Pancreas (tissue), 10 donors: ENCODE results near the gene FHIT. TPM values are rescaled to one million over a fixed set of nuclear protein-coding genes. Genes with fewer than 3 reads are reported as not detected.

Experiments used
- ATAC-seq, 4 donors: fragments of 200-7000 bp; cut with Tn5 transposase; one replicate each; pipeline versions ENCODE4 v1.8.0 to v1.9.1; 2020; ENCODE audit warnings: mild to moderate bottlenecking in 4 of 4, moderate library complexity in 4 of 4
- DNase-seq, 6 donors: peaks; one replicate each; pipeline ENCODE4 v3.0.0-alpha.2; 2020
- FAIRE-seq: peaks from 2 replicates; lab custom pipeline; 2012; peaks lifted over from hg19 to GRCh38; lab: Jason Lieb, UNC
- H3K27ac ChIP-seq, 4 donors: fragments of 200-600 bp; sonication (generic); 1 replicate in 3 of 4; 2 replicates in 1 of 4; pipeline versions ENCODE4 v1.5.0 to v1.8.0; 2020
- H3K27me3 ChIP-seq, 4 donors: fragments of 200-600 bp; one replicate each; pipeline ENCODE4 v1.8.0; 2021
- H3K36me3 ChIP-seq, 3 donors: fragments of 200-600 bp; sonication (generic) in 1 of 3; one replicate each; pipeline versions ENCODE4 v1.5.0 to v1.8.0; 2020 to 2021
- H3K4me1 ChIP-seq, 3 donors: fragments of 200-600 bp; one replicate each; pipeline ENCODE4 v1.8.0; 2021
- H3K4me3 ChIP-seq, 4 donors: fragments of 200-600 bp; sonication (generic) in 2 of 4; one replicate each; pipeline versions ENCODE4 v1.5.0 to v1.8.0; 2020 to 2021
- H3K9me3 ChIP-seq, 4 donors: fragments of 200-600 bp; one replicate each; pipeline ENCODE4 v1.8.0; 2021
- WGBS, 2 donors: extraction: QIAGEN DNeasy Blood & Tissue Kit; methylation state at CpG; one replicate each; pipeline ENCODE4 v1.1.7; 2013; 5-methylcytosine and 5-hydroxymethylcytosine counted together
- intact Hi-C, 3 donors: fragments of 100-400 bp; cut with DNase I; formaldehyde crosslinking; loops; one replicate each; pipeline versions ENCODE4 v1.11.1 to v1.14.2; 2022
- polyA plus RNA-seq, 2 donors: library from polyadenylated mRNA; stranded (reverse); fragments of 200-250 nt; gene quantifications; one replicate each; pipeline ENCODE4 v1.2.3, GENCODE V29; 2013
- total RNA-seq, 6 donors: library from RNA; stranded (reverse); fragmentation: NEBNext Ultra II Directional in 4 of 6; extraction: Animal tissue kit (Norgen Biotek cat#: 25700) in 4 of 6; gene quantifications; one replicate each; pipeline versions ENCODE4 v1.2.1 to v1.2.4, GENCODE V29; 2021 to 2023
- TF ChIP-seq, protein P1 (sequence below), 4 donors: fragments of 200-600 bp; sonication (generic) in 3 of 4; IDR thresholded peaks; one replicate each; pipeline versions ENCODE4 v1.5.0 to v1.8.0; 2021; ENCODE audit warnings: antibody characterized with exemption in 4 of 4
- donor health status: healthy with polysubstance abuse.
- donor health status: DM: no; HTN: no; CAD: no; lungs with moderate emphysema.
- donor health status: DM: no; HTN: no; CAD: no.
- donor health status: control.
- donor health status: control.
- donor health status: Bipolar disorder and iron deficiency.
- donor health status: DM: yes; HTN: yes; CAD: no.
- donor health status: DM: no; HTN: no; CAD: no.
- donor health status: DM: no; HTN: no; CAD: no.
- donor health status: DM: yes; HTN: yes; CAD: no.

Gene FHIT
- total and polyA plus RNA-seq, 8 donors, result 4.8 to 15.7 (median 8.0) TPM

DNA sequence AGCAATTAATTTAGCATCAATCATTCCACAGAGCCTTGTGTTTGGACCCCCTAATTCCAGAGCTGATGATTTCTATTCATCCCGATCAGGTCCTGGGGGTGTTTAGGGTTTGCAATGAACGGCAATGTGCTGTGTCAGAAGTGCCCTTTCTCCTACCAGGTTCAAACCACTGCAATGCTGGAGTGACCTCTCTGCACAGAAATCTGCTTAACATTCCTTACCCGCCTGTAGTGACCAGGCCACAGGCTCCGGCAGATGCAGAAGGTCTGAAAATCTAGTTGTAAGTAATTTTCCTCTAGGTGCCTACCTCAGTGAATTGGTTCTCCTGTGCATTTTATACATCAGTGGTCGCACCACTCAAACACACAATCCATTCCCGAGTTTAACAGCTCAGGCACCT lies 1476.1 kb downstream of the FHIT start:
- peak in 1 of 4 donors; percentile 20 for ATAC-seq
- no peaks in the 10 kb centered on the region for H3K27me3 ChIP-seq

DNA sequence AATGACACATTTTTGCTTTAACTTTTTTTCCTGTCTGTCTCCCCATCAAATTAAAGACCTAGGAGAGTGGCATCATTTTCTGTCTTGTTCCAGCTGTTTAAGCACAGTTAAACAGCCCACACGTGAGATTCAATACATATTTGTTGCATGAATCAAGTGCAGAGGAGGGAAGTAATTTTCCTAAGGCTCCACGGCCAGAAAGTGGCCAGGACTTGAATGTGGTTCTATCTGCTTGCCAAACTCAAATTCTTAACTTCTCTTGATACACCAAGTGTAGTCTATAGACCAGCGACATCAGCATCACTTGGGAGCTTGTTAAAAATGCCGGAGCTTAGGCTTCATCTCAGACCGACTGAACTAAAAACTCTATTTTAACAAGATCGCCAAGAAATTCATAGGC lies 1476.6 kb downstream of the FHIT start:
- Histone ChIP-seq H3K9me3 (no peaks in the 10 kb centered on the region), H3K27me3 (no peaks in the 10 kb centered on the region), H3K36me3 (no peaks in the 10 kb centered on the region), H3K27ac (no peak overlapping the region), H3K4me3 (no peak overlapping the region), H3K4me1 (no peaks in the 10 kb centered on the region)
- ATAC-seq (peak in 2 of 4 donors; percentile 14 to 30), DNase-seq (no peak), FAIRE-seq (no peak)
- 72 to 84% methylated on average over 6 of the region's 6 CpGs for WGBS, 2 donors
- TF ChIP-seq, protein P1, sequence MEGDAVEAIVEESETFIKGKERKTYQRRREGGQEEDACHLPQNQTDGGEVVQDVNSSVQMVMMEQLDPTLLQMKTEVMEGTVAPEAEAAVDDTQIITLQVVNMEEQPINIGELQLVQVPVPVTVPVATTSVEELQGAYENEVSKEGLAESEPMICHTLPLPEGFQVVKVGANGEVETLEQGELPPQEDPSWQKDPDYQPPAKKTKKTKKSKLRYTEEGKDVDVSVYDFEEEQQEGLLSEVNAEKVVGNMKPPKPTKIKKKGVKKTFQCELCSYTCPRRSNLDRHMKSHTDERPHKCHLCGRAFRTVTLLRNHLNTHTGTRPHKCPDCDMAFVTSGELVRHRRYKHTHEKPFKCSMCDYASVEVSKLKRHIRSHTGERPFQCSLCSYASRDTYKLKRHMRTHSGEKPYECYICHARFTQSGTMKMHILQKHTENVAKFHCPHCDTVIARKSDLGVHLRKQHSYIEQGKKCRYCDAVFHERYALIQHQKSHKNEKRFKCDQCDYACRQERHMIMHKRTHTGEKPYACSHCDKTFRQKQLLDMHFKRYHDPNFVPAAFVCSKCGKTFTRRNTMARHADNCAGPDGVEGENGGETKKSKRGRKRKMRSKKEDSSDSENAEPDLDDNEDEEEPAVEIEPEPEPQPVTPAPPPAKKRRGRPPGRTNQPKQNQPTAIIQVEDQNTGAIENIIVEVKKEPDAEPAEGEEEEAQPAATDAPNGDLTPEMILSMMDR (IDR thresholded peaks at IDR 0.05), result no peak
- intact Hi-C loops, result no loop called here

More for the DNA sequence above, 1476.1 kb downstream of the FHIT start:
- 85 to 90% methylated on average over 6 of the region's 6 CpGs for WGBS, 2 donors
- H3K4me3 ChIP-seq, result no peak overlapping the region
- no peaks in the 10 kb centered on the region for H3K4me1 ChIP-seq
- TF ChIP-seq, protein P1 (IDR thresholded peaks at IDR 0.05), result no peak
- H3K27ac ChIP-seq, result no peak overlapping the region
- no peaks in the 10 kb centered on the region for H3K9me3 ChIP-seq
- DNase-seq (no peak), FAIRE-seq (no peak)
- intact Hi-C loops, result no loop called here
- no peaks in the 10 kb centered on the region for H3K36me3 ChIP-seq

DNA sequence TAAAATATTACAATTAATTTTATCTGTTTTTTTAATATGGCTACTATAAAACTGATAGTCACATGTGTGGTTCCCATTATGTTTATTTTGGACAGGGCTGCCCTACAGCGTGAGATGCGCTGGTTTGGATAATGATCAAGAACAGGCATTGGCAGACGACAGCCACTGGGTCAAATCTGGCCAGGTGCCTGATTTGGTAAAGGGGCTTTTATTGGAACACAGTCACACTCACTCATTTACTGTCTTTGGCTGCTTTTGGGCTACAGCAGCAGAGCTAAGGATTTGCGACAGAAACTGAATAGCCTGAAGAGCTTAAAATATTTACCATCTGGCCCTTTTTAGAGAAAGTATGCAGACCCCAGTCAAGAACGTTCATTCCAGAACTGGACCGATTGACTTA lies 1477.3 kb downstream of the FHIT start:
- TF ChIP-seq, protein P1 (IDR thresholded peaks at IDR 0.05), result no peak
- Histone ChIP-seq H3K36me3 (no peaks in the 10 kb centered on the region), H3K9me3 (no peaks in the 10 kb centered on the region), H3K27ac (no peak overlapping the region), H3K27me3 (no peaks in the 10 kb centered on the region), H3K4me1 (no peaks in the 10 kb centered on the region), H3K4me3 (no peak overlapping the region)
- FAIRE-seq, result no peak
- no peak for ATAC-seq
- intact Hi-C loops, result no loop called here
- no peak for DNase-seq
- WGBS, 2 donors, result 56 to 64% methylated on average over 6 of the region's 6 CpGs

DNA sequence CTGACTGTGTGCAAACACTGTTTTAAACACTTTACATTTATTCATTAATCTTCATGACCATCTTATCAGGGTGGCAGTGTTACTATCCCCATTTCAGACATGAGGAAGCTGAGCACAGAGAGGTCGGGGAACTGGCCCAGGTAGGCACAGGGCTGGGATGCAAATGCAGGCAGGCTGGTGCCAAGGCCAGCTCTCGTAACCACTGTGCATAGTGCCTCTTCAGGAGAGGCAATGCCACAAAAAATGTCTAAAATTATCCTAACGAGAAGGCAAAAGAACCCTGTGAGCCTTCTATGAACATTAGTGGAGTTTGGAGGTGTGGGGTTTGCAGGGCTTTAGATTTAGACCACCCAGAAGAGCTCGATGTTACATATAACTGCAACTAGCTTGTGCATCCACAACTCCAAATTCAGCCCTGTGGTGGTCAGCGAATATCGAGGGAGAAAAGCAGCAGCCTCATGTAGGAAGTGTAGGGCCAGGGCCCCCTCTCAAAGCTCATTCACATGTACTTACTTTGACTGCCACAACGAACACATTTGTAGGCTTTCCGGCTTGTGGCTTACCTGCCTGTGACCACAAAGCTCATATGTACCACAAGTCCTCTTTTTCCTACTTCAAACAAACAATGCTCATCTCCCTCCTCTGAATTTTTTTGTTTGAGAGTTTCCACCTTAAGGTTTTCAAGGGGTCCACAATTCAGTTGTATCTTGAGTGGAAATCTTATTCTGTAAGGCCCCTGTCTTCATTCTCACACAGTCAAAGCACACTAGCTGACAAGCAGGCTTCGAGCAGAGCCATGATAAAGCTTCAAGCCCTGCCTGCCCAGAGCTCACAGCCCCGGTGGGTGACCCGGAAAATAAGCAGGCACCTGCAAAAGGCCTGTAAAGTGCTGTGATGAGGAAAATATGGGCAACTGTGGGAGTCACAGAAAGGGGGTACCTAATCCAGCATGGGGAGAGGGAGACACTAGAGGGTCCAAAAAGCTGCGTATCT lies 1478.5 kb downstream of the FHIT start:
- no peak for ATAC-seq
- Histone ChIP-seq H3K27ac (no peak overlapping the region), H3K27me3 (no peaks in the 10 kb centered on the region), H3K9me3 (no peaks in the 10 kb centered on the region), H3K4me3 (no peak overlapping the region), H3K4me1 (no peaks in the 10 kb centered on the region), H3K36me3 (no peaks in the 10 kb centered on the region)
- intact Hi-C loops, result no loop called here
- FAIRE-seq, result no peak
- no peak for DNase-seq
- TF ChIP-seq, protein P1 (IDR thresholded peaks at IDR 0.05), result no peak
- WGBS, 2 donors, result 77 to 83% methylated on average over 12 of the region's 12 CpGs

DNA sequence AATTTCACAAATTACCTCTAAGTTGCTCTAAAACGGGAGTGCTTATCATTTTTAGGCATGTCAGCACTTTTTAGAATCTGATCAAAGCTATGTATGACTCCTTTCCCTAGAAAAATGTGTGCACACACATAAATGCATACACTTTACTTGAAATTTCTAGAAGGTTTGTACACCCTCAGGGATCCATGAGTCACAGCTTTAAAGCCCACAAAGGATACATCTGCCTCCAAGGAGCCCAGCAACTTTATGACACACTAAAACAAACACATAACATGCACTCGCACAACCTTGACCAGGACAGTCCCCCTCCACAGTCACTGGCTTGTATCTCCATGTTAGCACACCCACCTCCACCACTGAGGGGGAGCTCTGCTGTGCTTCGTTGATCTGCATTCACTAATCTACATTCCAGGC lies 1479.5 kb downstream of the FHIT start:
- Histone ChIP-seq H3K4me3 (no peak overlapping the region), H3K9me3 (no peaks in the 10 kb centered on the region), H3K36me3 (no peaks in the 10 kb centered on the region), H3K27ac (no peak overlapping the region), H3K4me1 (no peaks in the 10 kb centered on the region), H3K27me3 (no peaks in the 10 kb centered on the region)
- intact Hi-C loops, result no loop called here
- TF ChIP-seq, protein P1 (IDR thresholded peaks at IDR 0.05), result no peak
- WGBS, 2 donors, result 77 to 88% methylated on average over 3 of the region's 3 CpGs
- FAIRE-seq (no peak), DNase-seq (no peak), ATAC-seq (peak in 1 of 4 donors; percentile 36)
